HG03025 (cell line): Measurements from ENCODE around the gene VIPR2.
"Not testable (repeated sequence)": the region's sequence is repeated elsewhere in the genome, so short reads cannot be mapped to it uniquely, and the experiment has no call there.

Source experiments
- ATAC-seq: cut with Tn5 transposase; IDR thresholded peaks from one replicate; pipeline ENCODE4 v1.9.1; 2021; ENCODE audit warnings: mild to moderate bottlenecking, moderate library complexity; ENCODE audit not compliant: unreplicated experiment, low FRiP score

VIPR2 gene

DNA sequence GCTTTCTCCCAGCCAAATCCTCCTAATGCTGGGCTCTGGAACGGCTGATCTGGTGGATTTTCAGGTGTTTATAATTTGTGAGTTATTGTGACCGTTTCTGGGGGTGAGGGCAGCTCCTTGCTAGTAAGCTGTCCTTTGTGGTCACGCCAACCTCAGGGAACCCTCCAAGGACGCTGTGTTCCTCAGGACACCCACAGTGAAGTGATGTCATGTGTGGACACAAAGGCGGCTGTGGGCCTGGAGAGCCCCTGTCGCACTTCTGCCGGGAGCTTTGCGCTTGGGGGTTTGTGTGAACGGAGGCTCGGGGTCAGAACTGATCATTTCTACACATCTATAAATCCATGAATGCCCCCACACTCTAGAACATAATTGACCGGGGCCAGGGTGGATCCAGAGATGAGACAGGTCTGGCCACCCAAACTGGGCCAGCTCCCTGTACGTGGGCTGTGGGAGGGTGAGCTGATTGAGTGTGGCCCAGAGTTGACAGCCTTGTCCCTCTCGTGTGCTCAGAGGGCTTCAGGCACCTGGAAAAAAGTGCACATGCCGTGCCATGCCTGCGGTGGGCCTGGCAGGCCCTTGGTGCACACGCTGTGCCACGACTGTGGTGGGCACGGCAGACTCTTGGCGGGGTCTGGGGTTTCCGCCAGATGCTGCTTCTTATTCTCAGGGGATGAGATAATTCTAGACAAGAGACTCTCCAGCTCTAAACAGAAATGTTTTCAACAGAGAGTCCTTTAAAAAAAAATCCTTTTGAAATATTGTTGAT lies 130.2 kb downstream of the VIPR2 start:
- ATAC-seq = no peak

DNA sequence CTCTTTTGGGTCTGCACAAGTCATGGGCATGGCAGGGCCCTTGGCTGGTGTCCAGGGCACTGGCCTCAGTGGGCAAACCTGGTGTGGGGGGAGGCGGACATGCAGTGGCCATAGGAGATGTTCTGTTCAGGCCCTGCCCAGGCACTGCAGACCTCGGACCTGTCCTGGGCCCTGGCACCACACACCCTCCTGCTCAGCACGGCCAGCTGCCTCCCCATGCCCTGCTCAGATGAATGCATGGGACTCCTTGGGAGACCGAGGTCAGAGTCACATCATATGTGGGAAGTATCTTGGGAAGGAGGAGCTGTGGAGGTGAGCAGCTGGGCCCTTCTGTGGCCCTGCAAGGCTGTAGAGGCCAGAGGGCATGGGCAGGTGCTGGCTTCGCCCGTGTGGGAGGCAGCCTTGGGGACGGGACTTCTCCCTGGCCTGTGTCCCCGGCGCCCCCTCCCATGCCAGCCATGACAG lies 130.8 kb downstream of the VIPR2 start:
- ATAC-seq = no peak

DNA sequence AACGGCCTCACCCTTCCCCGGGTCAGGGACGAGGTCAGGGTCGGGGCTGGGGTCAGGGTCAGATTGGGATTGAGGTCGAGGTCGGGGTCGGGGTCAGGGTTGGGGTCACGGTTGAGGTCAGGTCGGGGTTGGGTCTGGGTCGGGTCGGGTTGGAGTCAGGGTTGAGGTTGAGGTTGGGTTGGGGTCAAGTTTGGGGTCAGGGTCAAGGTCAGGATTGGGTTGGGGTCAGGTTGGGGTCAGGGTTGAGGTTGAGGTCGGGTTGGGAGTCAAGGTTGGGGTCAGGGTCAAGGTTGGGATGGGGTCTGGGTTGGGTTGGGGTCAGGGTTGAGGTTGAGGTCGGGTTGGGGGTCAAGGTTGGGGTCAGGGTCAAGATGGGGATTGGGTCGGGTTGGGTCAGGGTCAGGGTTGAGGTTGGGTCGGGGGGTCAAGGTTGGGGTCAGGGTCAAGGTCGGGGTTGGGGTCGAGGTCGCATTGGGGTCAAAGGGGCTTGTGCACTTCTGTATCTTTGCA lies 131.4 kb downstream of the VIPR2 start:
- no peak for ATAC-seq

DNA sequence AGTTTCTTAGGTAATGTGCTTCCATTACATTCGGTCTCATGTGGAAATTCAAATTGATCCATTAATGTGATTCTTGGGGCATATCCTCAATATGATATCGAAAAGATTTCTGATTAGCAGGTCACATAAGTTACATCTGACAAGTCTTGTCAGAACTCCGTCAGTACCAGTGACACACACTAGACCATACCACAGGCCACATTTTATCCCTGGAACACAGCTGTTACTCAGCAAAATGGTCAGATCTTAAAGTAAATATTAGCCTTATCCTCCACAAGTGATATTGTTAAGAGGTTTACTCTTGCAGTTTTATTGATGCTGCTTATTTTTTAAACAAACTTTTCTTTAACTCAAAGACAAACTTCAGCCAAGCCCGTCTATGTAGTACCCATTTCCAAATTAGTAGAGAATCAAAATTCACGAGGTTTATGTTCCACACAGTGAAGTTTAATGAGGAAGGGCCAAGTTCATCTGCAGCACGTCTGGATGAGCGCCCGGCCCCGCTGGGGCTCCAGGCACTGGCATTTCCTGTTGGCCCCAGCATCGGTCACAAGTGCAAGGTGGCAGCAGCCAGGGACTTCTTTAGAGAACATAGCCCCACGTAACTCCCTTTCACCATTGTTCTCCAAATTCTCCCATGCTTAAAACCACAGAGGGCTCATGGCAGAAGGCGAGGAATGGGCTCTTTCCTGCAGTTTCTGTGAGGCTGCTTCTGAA lies 132.2 kb downstream of the VIPR2 start:
- ATAC-seq = no peak

DNA sequence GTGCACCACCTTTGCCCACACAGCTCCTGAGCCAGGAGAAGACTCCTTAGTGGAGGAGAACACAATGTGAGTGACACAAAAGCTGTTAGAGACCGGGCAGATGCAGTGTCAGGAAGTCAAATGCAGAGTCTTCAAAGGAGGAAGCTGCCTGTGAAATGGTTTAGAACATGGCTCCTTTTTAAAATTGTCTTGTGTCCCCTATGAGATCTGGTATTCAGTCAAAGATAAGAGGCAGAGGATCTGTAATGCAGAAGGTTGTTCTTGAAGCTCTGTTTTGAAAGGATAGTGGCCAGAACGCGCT lies 133.0 kb downstream of the VIPR2 start:
- ATAC-seq = no peak

DNA sequence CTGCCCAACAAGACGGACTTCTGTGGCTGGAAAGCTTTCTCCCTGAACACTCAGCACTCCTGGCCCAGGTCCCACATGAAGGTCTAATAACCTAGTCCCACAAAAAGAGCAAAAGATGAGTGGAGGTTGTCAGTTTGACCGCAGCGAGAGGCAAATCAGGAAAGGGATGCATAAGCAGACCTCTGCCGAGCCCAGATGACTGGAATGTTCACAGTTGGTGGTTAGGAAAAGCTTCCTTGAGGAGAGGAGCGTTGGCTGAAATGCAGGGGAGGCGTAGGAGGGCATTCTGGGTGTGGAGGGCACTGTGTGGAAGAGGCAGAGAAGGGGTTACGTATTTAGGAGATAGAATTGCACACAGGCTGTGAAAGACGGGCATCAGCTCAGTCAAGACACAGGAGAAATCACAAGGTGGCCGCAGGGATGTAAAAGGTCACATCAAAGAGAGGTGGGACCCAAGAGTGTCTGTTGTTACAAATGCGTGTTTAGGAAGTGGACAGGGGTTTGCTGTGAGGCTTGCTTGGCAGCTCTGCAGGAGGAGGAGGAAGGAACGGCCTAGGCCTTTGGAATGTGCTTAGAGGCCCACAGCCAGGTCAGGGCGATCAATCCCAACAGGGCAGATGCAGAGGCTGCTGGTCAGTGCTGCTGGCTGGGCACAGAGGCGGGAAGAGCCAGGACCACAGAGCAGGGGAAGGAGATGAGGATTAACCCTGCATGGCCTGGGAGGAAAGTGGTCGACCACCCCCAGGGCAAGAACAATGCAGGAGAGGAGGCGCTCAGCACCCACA lies 133.5 kb downstream of the VIPR2 start:
- ATAC-seq = no peak

DNA sequence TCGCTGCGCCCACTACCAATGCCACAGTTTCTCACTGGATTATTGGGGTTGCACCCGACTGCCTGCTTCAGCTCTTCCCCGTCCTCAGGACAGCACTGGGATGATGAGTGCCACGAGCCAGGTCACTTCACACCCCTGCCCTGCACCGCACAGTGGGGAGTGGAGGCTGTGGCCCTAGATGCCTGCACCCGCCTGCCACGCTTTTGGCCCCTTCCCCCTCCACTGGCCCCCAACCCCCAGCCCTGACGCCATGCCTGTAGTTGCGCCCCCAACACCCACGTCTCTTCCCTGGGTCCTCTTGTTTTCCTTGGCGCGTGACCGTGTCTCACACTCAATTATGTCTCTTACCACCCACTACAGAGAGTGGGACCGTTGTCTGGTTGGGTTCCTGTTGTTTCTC lies 134.3 kb downstream of the VIPR2 start:
- ATAC-seq = no peak

DNA sequence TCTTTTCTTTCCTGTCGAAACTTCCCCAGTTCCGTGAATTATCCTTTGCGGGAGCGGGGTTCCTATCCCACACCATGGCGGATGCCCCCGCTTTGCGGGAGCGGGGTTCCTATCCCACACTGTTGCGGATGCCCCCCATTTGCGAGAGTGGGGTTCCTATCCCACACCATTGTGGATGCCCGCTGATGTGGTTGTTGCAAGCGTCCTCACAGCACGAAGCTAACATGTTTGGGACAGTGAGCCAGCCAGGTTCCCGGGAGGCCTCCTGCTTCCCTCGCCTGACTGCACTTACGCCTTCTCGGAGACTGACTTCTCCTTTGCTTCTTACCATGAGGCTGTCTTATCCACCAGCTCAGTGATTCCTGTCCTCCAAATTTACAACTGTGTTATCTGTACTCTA lies 134.7 kb downstream of the VIPR2 start:
- no peak for ATAC-seq

DNA sequence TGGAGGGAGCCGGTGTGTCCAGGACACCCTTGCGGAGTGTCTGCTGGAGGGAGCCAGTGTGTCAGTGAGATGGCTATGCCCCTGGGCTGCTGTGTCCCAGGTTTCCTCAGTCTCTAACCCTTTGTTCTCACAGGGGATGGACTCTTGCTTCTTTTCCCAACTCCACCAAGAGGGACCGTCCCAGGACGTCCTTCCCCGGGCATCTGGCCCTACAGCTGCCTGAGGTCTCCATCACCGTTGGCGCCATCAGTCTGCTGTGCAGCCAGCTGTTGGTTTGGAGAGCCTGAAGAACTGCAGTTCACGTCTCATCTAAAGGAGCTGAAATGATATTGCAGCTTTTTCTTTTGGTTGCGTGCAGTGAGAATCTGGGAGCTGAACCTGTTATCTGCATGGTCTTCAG lies 136.2 kb downstream of the VIPR2 start:
- ATAC-seq = no peak

DNA sequence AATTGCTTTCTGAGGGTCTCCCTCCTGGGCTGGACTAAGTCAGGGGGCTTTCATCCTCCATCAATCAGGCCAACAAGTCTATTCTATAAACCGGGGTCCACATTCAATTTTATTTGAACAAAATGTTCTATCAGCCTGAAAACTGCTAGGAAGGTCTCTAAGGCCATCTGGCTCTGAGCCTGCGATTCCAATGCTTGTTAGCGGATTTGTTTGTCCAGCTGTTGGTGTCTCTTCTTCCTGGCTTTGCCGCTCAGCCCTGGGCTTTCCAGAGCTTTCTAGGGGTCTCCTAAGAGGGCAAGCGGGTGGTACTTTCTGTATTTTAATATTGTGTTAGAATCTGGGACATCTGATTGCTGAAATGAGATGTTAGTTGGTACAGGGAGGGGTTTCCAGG lies 136.7 kb downstream of the VIPR2 start:
- no peak for ATAC-seq

DNA sequence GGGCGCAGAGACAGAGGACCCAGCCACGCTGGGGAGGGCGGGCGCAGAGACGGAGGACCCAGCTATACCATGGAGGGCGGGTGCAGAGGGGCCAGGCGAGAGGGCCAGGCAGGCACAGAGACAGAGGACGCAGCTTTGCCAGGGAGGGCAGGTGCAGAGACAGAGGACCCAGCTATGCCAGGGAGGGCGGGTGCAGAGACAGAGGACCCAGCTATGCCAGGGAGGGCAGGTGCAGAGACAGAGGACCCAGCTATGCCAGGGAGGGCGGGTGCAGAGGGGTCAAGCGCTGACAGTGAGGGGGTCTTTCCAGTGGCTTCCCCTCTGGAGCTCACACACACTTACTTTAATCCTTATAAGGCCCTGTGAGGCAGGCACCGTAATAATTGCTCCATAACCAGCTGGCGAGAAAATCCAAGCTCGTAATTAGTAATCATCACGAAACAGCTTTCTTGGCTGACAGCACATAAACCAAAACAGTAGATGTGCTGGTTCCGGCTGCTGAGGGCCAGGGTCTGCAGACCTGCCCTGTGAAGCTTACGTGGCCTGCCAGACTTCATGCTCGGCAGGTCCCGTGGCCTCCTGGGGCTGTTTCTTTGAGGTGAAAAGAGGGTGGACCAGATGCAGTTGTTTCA lies 137.2 kb downstream of the VIPR2 start:
- ATAC-seq = no peak

DNA sequence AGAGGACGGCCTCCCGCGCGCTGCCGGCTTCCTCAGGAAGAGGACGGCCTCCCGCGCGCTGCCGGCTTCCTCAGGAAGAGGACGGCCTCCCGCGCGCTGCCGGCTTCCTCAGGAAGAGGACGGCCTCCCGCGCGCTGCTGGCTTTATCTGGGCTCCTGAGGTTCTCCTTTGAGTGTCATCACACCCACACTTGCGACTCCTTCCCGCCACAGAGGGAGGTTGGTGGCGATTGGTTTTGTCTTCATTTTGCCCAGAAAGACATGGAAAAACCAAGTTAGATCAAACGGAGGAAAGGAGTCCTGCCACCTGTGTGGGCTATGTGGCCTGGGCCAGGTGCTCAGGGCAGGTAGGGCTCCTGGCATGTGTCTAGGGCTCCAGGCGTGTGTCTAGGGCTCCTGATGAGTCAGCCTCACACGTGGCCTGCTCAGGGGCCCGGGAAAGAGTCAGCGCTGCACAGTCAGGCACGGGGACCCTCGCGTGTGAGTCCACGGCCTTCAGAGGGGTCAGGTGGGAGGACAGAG lies 138.0 kb downstream of the VIPR2 start:
- no peak for ATAC-seq

DNA sequence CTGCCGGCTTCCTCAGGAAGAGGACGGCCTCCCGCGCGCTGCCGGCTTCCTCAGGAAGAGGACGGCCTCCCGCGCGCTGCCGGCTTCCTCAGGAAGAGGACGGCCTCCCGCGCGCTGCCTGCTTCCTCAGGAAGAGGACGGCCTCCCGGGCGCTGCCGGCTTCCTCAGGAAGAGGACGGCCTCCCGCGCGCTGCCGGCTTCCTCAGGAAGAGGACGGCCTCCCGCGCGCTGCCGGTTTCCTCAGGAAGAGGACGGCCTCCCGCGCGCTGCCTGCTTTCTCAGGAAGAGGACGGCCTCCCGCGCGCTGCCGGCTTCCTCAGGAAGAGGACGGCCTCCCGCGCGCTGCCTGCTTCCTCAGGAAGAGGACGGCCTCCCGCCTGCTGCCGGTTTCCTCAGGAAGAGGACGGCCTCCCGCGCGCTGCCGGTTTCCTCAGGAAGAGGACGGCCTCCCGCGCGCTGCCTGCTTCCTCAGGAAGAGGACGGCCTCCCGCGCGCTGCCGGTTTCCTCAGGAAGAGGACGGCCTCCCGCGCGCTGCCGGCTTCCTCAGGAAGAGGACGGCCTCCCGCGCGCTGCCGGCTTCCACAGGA lies 138.6 kb downstream of the VIPR2 start:
- not testable (repeated sequence) for ATAC-seq

DNA sequence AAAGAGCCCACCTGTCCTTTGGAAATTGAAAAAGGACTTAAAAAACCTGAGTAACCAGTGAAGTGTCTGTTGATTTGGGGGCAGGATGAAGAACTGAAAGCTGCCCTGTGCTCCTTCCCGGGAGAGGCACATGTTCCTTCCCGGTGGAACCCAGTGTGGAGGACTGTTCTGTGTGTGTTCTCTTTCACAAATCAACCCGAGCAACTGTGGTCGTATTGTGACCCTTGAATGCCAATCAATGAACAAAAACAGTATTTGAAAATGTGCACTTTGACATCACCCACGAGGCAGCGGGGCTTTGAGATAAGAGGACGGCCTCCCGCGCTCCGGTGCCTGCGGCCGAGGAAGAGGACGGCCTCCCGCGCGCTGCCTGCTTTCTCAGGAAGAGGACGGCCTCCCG lies 139.0 kb downstream of the VIPR2 start:
- no peak for ATAC-seq

DNA sequence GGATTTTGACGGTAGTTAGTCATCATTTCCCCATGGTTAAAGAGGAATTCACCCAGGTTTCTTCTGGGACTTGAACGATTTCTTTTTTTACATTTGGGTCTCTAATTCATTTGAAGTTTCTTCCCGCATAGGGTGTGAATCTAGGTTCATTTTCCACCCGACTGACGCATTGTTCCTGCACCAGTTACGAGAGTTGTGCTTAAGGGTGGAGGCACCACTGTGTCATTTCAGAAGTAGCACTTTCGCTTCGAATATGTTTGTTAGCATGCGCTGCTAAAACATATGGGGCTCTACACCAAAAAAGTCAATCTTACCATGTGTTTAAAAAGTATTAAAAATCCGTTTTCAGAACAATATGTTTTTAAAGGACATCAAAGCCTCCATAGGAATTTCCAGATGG lies 140.3 kb downstream of the VIPR2 start:
- no peak for ATAC-seq

DNA sequence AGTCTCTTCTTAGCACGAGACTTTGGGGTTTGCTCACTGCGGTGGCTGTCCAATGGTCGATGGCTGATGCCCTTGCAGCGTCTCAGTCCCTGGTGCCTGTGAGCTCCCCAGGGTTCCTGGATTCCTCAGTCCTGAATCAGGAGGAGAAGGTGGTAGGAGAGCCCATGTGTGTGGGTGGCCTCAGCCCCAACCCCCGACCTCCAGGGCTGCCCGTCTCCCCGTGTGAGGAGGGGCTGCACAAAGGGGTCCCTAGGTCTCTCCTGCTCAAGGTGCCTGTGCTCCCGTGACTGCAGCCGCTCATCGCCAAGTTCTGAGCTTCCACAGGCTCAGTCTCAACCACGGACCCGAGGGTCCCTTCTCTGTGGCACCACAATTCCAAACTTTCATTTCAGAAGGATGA lies 142.9 kb downstream of the VIPR2 start:
- no peak for ATAC-seq

DNA sequence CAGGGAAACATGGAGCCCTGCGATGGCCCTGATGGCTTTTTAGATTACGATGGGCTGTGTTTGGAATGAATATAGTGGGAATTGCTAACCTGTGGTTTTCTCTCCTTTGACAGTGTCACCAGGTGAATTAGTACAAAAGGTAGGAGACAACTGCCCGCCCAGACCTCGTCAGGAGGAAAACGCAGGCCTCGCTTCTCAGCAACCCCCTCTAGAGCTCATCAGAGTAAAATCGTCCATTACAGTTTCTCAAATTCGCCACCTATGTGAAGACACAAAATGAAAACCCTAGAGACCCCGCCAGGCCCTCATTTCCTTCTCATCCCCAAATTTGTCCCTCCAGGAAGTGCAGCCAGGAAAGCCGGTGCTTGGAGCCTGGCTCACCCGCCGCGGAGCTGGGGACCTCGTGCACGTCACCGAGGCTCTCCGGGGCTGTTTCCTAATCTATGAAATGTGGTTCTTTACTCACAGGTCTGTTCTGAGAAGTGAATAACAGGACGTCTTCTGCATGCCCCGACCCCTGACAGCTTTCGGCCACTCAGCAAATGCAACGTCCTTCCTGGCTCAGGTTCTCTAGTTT lies 143.7 kb downstream of the VIPR2 start:
- no peak for ATAC-seq

DNA sequence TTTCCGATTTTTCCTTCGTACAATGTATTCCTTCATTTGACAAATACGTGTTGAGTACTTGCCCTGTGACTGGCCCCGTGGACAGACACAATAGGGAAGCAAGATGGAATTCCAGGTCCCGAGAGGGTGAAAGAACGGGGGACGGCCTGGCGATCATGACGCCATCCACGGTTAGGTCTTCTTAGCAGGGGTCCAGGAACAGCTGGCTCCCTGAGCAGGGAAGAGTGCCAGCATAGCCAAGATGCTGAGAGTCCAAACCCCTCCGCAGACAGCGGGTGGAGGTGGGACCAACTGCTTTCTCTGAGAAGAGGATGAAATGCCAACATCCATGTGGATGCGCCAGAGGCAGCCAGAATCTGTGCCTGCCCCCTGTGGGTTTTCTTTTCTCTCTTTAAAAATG lies 144.6 kb downstream of the VIPR2 start:
- ATAC-seq = no peak

DNA sequence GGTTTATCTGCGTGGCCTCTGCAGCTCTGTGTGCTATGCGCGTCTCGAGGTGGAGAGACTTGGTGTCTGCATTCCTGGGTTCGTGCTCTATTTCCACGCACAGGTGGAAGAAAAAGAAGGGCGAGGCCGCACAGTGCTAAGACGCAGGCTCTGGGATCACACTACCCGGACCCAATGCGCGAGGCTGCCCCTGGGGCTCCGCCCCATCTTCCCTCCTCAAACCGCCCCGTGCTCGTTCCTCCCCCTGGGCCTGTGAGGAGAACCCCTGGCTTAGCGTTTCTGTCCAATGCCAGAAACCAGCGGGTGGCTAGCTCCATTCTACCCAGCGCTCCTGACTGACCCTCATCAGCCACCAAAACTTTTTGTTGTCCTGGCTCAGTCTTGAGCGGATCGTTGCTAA lies 145.2 kb downstream of the VIPR2 start:
- ATAC-seq = no peak

DNA sequence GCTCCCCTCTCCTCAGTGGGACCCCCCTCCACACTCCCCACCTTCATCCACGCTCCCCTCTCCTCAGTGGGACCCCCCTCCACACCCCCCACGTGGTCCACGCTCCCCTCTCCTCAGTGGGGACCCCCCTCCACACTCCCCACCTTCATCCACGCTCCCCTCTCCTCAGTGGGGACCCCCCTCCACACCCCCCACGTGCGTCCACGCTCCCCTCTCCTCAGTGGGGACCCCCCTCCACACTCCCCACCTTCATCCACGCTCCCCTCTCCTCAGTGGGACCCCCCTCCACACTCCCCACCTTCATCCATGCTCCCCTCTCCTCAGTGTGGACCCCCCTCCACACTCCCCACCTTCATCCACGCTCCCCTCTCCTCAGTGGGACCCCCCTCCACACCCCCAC lies 146.4 kb downstream of the VIPR2 start:
- not testable (repeated sequence) for ATAC-seq
